ENCODE measurements around the gene GRIN2D. TPM values are rescaled to one million over a fixed set of nuclear protein-coding genes. Genes with fewer than 3 reads are reported as not detected.
"Not testable (repeated sequence)": the region's sequence is repeated elsewhere in the genome, so short reads cannot be mapped to it uniquely, and the experiment has no call there.

The GRIN2D gene
- total RNA-seq, 2 donors from 2014 or later = 0.73 to 1.8 TPM

GRCh38 chr19:48371367-48371766 lies 22.1 kb upstream of the GRIN2D start:
- intact Hi-C loops (cut with DNase I) = no loop called here
- no peak for DNase-seq (ENCODE audit: low spot score)
- H3K4me3 ChIP-seq = no peak overlapping the region
- H3K9me3 ChIP-seq = no peaks in the 10 kb centered on the region
- 73% methylated on average over 7 of the region's 7 CpGs for WGBS
- TF ChIP-seq POLR2AphosphoS5 (IDR thresholded peaks at IDR 0.05) = no peak
- no peak for TF ChIP-seq POLR2A (IDR thresholded peaks at IDR 0.05)
- TF ChIP-seq CTCF (IDR thresholded peaks at IDR 0.05) = no peak
- H3K27me3 ChIP-seq (replicated peaks; ENCODE audit: insufficient read depth) = no peaks in the 10 kb centered on the region
- H3K27ac ChIP-seq = no peak overlapping the region
- no peaks in the 10 kb centered on the region for H3K4me1 ChIP-seq (replicated peaks)
- H3K36me3 ChIP-seq = no peaks in the 10 kb centered on the region

GRCh38 chr19:48371771-48372170 lies 21.7 kb upstream of the GRIN2D start:
- H3K9me3 ChIP-seq; H3K4me1 ChIP-seq (replicated peaks); H3K36me3 ChIP-seq; intact Hi-C loops (cut with DNase I); H3K27ac ChIP-seq; H3K4me3 ChIP-seq; DNase-seq (ENCODE audit: low spot score); H3K27me3 ChIP-seq (replicated peaks; ENCODE audit: insufficient read depth): not testable (repeated sequence)
- 92% methylated on average over 5 of the region's 5 CpGs for WGBS

GRCh38 chr19:48372904-48373303 lies 20.6 kb upstream of the GRIN2D start:
- H3K36me3 ChIP-seq = no peaks in the 10 kb centered on the region
- no peaks in the 10 kb centered on the region for H3K27me3 ChIP-seq (replicated peaks; ENCODE audit: insufficient read depth)
- intact Hi-C loops (cut with DNase I) = no loop called here
- 30% methylated on average over 4 of the region's 4 CpGs for WGBS
- DNase-seq (ENCODE audit: low spot score) = peak; percentile 72
- no peaks in the 10 kb centered on the region for H3K4me1 ChIP-seq (replicated peaks)
- TF ChIP-seq POLR2AphosphoS5 (IDR thresholded peaks at IDR 0.05) = peak; percentile 69
- no peak for TF ChIP-seq POLR2A (IDR thresholded peaks at IDR 0.05)
- no peak overlapping the region for H3K4me3 ChIP-seq
- H3K9me3 ChIP-seq = no peaks in the 10 kb centered on the region
- no peak overlapping the region for H3K27ac ChIP-seq

GRCh38 chr19:48373567-48373966 lies 19.9 kb upstream of the GRIN2D start:
- intact Hi-C loops (cut with DNase I) = no loop called here
- H3K36me3 ChIP-seq = no peaks in the 10 kb centered on the region
- no peak overlapping the region for H3K27ac ChIP-seq
- TF ChIP-seq CTCF (IDR thresholded peaks at IDR 0.05) = no peak
- no peak for TF ChIP-seq POLR2A (IDR thresholded peaks at IDR 0.05)
- no peak for TF ChIP-seq POLR2AphosphoS5 (IDR thresholded peaks at IDR 0.05)
- DNase-seq (ENCODE audit: low spot score) = no peak
- 87% methylated on average over 11 of the region's 11 CpGs for WGBS
- no peaks in the 10 kb centered on the region for H3K27me3 ChIP-seq (replicated peaks; ENCODE audit: insufficient read depth)
- H3K9me3 ChIP-seq = no peaks in the 10 kb centered on the region
- H3K4me1 ChIP-seq (replicated peaks) = no peaks in the 10 kb centered on the region
- H3K4me3 ChIP-seq = no peak overlapping the region

GRCh38 chr19:48378194-48378570 lies 15.3 kb upstream of the GRIN2D start:
- no peak overlapping the region for H3K27ac ChIP-seq
- H3K4me1 ChIP-seq (replicated peaks) = no peaks in the 10 kb centered on the region
- no peak for DNase-seq (ENCODE audit: low spot score)
- no peaks in the 10 kb centered on the region for H3K9me3 ChIP-seq
- H3K27me3 ChIP-seq (replicated peaks; ENCODE audit: insufficient read depth) = no peaks in the 10 kb centered on the region
- intact Hi-C loops (cut with DNase I) = no loop called here
- TF ChIP-seq POLR2A (IDR thresholded peaks at IDR 0.05) (no peak), CTCF (IDR thresholded peaks at IDR 0.05) (no peak), POLR2AphosphoS5 (IDR thresholded peaks at IDR 0.05) (no peak)
- H3K4me3 ChIP-seq = no peak overlapping the region
- 87% methylated on average over 10 of the region's 10 CpGs for WGBS
- peaks cover 0 to 6% of the 10 kb centered on the region in 2 donors for H3K36me3 ChIP-seq

- intact Hi-C loops (cut with DNase I) = no loop called here
- Histone ChIP-seq H3K27ac (no peak overlapping the region), H3K9me3 (no peaks in the 10 kb centered on the region), H3K27me3 (replicated peaks; ENCODE audit: insufficient read depth) (no peaks in the 10 kb centered on the region), H3K36me3 (peaks cover 0 to 15% of the 10 kb centered on the region in 2 donors), H3K4me1 (replicated peaks) (no peaks in the 10 kb centered on the region), H3K4me3 (no peak overlapping the region)
- DNase-seq (ENCODE audit: low spot score) = peak; percentile 19
- no peak for TF ChIP-seq CTCF (IDR thresholded peaks at IDR 0.05)
- no peak for TF ChIP-seq POLR2A (IDR thresholded peaks at IDR 0.05)
- peak; percentile 55 for TF ChIP-seq POLR2AphosphoS5 (IDR thresholded peaks at IDR 0.05)
- WGBS = 70% methylated on average over 5 of the region's 5 CpGs
These were observed 14.4 kb upstream of the GRIN2D start for GRCh38 chr19:48379058-48379457.
